Measurements from ENCODE around the gene RPTOR. TPM values are rescaled to one million over a fixed set of nuclear protein-coding genes. Genes with fewer than 3 reads are reported as not detected.

The RPTOR gene
- total and polyA plus RNA-seq, 2 donors (not counting 3 experiments of a cell fraction or from before 2014, with no cell fraction given) = 10.7 to 41.8 TPM

DNA sequence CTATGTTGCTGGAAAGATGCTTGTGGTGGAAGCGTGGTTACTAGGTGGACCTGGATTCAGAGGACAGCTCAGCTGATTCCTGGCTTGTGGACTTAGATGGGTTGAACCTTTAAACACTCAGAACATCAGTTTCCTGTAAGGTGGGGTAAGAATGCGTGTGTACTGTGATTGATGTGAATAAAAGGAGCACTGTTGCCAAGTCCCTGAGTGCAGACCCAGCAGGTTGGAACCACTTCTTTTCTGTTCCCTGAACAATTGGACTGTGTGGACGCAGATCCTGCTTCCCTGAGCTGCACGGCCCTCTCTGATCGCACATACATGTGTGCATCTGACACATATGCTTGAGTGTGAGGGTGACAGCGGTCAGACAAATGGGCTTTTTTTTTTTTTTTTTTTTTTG, 37.5 kb downstream of the RPTOR start:
- no peak overlapping the region for H2AFZ ChIP-seq (ENCODE audit: low read depth, low read length)
- dilution Hi-C loops (cut with MboI; ENCODE audit: extremely low pct_ligation_motif_present, low sequenced_read_pairs) = no loop called here
- no peaks in the 10 kb centered on the region for H3K9me1 ChIP-seq (replicated peaks; ENCODE audit: control insufficient read depth, extremely low read depth, insufficient read depth, low read length)
- no peaks in the 10 kb centered on the region for H3K36me3 ChIP-seq (ENCODE audit: control insufficient read depth in 2 of 2, extremely low read depth in 1 of 2, insufficient read depth in 2 of 2, low read length in 2 of 2)
- no peak overlapping the region for H3K9ac ChIP-seq (replicated peaks; ENCODE audit: extremely low read depth, insufficient read depth, low read length)
- H3K4me2 ChIP-seq (ENCODE audit: insufficient read depth, low read length) = no peak overlapping the region
- intact Hi-C loops (cut with micrococcal nuclease) = no loop called here
- no peak overlapping the region for H3K27ac ChIP-seq (ENCODE audit: insufficient read depth, low read depth, low read length)
- no TSS peak for BruUV-seq (replicated peaks)
- H3K79me2 ChIP-seq (ENCODE audit: control insufficient read depth, insufficient read depth, low read length) = peaks cover 41% of the 10 kb centered on the region
- TF ChIP-seq EZH2 (IDR thresholded peaks at IDR 0.05; ENCODE audit: borderline replicate concordance, low read depth, low read length, severe bottlenecking) = no peak
- TF ChIP-seq POLR2AphosphoS5 (IDR thresholded peaks at IDR 0.05; ENCODE audit: insufficient read depth, low read depth, low read length) = no peak
- no peak for TF ChIP-seq POLR2A (IDR thresholded peaks at IDR 0.05; ENCODE audit: low read depth, low read length)
- no peak for TF ChIP-seq CTCF (IDR thresholded peaks at IDR 0.05; ENCODE audit: extremely low read depth in 1 of 2, insufficient read depth in 1 of 2, low read depth in 1 of 2, low read length in 2 of 2)
- no peak for TF ChIP-seq MAX (IDR thresholded peaks at IDR 0.05; ENCODE audit: insufficient read depth, insufficient read length)
- no peak for TF ChIP-seq FOS (IDR thresholded peaks at IDR 0.05; ENCODE audit: borderline replicate concordance, insufficient read depth, low read length)
- TF ChIP-seq JUN (IDR thresholded peaks at IDR 0.05; ENCODE audit: borderline replicate concordance, insufficient read depth, insufficient read length, low read depth) = no peak
- TF ChIP-seq GATA2 (IDR thresholded peaks at IDR 0.05; ENCODE audit: insufficient read depth, insufficient read length, low read depth, low read length) = no peak
- no peak for TF ChIP-seq MYC (IDR thresholded peaks at IDR 0.05; ENCODE audit: low read depth, low read length)
- FAIRE-seq = no peak
- no peaks in the 10 kb centered on the region for H3K9me3 ChIP-seq (replicated peaks; ENCODE audit: control insufficient read depth, insufficient read depth, low read length)
- no peak overlapping the region for H3K4me3 ChIP-seq (replicated peaks in 1 of 3; ENCODE audit: insufficient read depth in 1 of 3, low read depth in 1 of 3, low read length in 3 of 3)
- POLR2A ChIA-PET = no interaction called here
- H4K20me1 ChIP-seq (replicated peaks; ENCODE audit: control insufficient read depth, extremely low read depth, insufficient read depth, low read length) = peaks cover 3% of the 10 kb centered on the region
- DNase-seq (ENCODE audit: low read depth, low spot score) = no peak
- no peaks in the 10 kb centered on the region for H3K4me1 ChIP-seq (ENCODE audit: control insufficient read depth, extremely low read depth, insufficient read depth, low read length)
- no peaks in the 10 kb centered on the region for H3K27me3 ChIP-seq (ENCODE audit: control insufficient read depth in 2 of 2, insufficient read depth in 2 of 2, low read length in 2 of 2)
- CTCF ChIA-PET = interaction anchor here (2.6 kb wide), 1 partner anchor 155 kb away, joined by 6 read pairs; no protein-coding TSS in a partner anchor

Measured in endothelial cell of umbilical vein (primary cell).